AG08395 (cell line): Measurements from ENCODE around the gene ERVV-1.
"Not testable (repeated sequence)": the region's sequence is repeated elsewhere in the genome, so short reads cannot be mapped to it uniquely, and the experiment has no call there.

Experiments
- DNase-seq: peaks from one replicate; pipeline ENCODE4 v3.0.0; 2012; ENCODE audit warnings: mixed read lengths, low spot score

ERVV-1 gene, protein sequence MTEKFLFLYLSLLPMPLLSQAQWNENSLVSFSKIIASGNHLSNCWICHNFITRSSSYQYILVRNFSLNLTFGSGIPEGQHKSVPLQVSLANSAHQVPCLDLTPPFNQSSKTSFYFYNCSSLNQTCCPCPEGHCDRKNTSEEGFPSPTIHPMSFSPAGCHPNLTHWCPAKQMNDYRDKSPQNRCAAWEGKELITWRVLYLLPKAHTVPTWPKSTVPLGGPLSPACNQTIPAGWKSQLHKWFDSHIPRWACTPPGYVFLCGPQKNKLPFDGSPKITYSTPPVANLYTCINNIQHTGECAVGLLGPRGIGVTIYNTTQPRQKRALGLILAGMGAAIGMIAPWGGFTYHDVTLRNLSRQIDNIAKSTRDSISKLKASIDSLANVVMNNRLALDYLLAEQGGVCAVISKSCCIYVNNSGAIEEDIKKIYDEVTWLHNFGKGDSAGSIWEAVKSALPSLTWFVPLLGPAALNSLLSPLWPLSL

DNA sequence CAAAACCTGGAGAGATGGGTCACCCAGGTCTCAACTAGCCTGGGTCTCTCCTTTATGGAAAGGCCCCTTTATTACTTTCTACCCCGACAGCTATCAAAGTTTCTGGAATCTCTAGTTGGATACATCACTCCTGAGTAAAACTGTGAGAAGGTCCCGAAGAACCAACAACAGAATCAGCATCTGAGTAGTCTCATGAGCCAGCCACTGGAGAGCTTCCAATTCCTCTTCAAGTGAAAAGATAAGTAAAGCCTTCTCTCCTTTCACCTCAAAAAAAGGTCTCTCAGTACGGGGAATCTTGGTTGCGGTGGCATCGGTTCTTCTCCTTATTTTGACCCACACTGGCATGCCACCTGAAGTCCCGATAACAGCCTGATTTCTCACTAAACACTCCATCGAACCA lies at the start of gene ERVV-1:
ERVV-1 (plus strand) TSS at position 301 of the 400 bp plus-strand sequence. CDS start 170 bp downstream, outside the sequence.
- no peak for DNase-seq

DNA sequence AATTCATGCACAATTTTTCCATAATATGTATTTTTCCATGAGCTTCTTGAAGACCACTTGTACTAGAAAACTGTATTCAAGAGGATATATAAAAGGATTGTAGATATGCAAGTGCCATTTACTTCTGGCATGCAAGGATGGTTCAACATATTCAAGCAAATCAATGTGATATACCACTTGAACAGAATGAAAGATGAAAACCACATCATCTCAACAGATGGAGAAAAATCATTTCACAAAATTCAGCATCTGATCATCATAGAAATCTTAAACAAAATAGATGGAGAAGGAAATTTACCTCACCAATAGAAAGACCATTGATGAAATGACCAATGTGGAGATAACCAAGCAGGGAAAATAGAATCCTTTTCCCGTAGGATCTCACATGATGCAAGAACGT lies 45.9 kb upstream of the ERVV-1 start:
- no peak for DNase-seq

- DNase-seq: no peak
Measured at GRCh38 chr19:52981329-52981728, 32.4 kb upstream of the ERVV-1 start.

DNA sequence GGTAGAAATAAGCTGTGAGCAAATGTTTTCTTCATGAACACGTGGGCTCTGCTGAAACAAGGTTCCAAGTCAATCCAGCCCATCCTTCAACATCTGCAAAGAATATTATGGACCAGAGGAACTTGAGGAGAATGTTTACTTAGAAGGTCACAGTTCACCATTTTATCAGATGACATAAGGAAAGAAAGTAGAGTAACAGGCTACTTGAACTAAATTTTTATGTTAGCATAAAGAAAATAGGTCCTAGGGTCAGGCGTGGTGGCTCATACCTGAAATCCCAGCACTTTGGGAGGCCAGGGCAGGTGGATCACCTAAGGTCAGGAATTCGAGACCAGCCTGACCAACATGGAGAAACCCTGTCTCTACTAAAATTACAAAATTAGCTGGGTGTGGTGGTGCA lies 30.6 kb upstream of the ERVV-1 start:
- DNase-seq: not testable (repeated sequence)

DNA sequence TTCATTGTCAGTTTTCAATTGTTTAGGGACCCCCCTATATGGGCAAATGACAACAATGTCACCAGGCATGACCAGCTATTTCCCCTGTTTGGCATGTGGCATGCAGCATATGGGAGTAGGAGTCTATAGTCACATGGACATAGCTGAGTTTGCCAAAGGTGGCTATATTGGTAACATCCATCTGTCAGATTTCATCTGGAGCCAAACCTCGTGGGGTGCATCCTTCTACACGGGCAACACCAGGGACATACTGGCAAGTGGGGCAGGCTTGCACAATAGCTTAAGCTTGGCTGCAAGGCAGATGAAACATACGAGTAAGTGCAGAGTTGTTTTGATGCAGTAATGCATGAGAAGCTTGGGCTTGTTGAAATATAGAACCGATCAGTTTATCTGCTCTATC lies 26.5 kb upstream of the ERVV-1 start:
- DNase-seq: no peak

- no peak for DNase-seq
Measured at GRCh38 chr19:52988506-52988905, 25.2 kb upstream of the ERVV-1 start.

GRCh38 chr19:52990759-52991418 lies 22.8 kb upstream of the ERVV-1 start:
- DNase-seq: no peak

- DNase-seq: peak; percentile 66
Measured at GRCh38 chr19:52991484-52991883, 22.2 kb upstream of the ERVV-1 start.

GRCh38 chr19:52992109-52993004 lies 21.4 kb upstream of the ERVV-1 start:
- no peak for DNase-seq

DNA sequence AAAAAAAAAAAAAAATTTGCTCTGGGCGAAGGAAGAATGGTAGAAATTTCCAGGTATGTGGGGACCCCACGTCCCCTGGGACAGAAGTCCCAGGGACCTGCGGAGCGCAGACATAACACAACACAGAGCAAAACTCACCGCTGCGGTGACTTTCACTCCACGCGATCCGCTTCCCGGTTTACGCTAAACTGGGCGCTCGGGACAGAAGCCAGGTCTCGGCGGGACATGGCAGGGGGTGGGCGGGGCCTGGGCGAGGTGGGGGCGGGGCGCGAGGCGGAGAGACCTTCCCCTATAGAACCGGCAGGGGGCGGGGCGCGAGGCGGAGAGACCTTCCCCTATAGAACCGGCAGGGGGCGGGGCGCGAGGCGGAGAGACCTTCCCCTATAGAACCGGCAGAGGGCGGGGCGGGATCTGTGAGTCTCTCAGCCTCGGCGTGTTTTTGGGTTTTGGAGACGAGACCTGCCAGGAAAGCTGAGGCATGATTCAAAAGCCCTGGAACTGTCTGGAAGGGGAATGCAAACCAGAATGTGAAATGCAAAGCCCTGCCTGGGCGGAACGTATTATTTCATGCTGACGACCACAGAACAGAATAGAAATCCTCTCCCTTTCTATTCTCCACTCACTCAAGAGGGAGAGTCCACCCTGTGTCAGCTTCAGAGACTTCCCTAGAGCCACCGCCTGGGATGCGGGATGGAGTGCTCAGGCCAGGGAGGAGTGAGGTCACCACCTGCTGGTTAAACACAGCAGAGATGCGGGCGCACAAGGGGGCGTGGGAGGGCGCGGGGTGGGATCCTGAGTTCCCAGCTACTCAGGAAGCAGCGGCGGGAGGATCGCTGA lies 20.2 kb upstream of the ERVV-1 start:
- peak; percentile 76 for DNase-seq

- DNase-seq: no peak
Measured at GRCh38 chr19:52995711-52996110, 18.0 kb upstream of the ERVV-1 start.

- DNase-seq: no peak
Measured at GRCh38 chr19:52997975-52998374, 15.7 kb upstream of the ERVV-1 start.

GRCh38 chr19:53002479-53002878 lies 11.2 kb upstream of the ERVV-1 start:
- DNase-seq: no peak

DNA sequence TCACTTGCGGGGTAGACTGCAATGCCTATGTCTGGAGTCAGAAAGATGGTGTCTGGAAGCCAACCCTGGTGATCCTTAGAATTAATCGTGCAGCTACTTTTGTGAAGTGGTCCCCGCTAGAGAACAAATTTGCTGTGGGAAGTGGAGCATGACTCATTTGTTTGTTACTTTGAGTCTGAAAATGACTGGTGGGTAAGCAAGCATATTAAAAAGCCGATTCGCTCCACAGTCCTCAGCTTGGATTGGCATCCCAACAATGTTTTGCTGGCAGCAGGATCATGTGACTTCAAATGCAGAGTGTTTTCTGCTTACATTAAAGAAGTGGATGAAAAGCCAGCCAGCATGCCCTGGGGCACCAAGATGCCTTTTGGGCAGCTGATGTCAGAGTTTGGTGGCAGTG lies 9.5 kb upstream of the ERVV-1 start:
- DNase-seq: no peak

GRCh38 chr19:53007200-53007599 lies 6.5 kb upstream of the ERVV-1 start:
- DNase-seq: no peak

- DNase-seq: no peak
Measured at GRCh38 chr19:53007606-53008005, 6.1 kb upstream of the ERVV-1 start.

DNA sequence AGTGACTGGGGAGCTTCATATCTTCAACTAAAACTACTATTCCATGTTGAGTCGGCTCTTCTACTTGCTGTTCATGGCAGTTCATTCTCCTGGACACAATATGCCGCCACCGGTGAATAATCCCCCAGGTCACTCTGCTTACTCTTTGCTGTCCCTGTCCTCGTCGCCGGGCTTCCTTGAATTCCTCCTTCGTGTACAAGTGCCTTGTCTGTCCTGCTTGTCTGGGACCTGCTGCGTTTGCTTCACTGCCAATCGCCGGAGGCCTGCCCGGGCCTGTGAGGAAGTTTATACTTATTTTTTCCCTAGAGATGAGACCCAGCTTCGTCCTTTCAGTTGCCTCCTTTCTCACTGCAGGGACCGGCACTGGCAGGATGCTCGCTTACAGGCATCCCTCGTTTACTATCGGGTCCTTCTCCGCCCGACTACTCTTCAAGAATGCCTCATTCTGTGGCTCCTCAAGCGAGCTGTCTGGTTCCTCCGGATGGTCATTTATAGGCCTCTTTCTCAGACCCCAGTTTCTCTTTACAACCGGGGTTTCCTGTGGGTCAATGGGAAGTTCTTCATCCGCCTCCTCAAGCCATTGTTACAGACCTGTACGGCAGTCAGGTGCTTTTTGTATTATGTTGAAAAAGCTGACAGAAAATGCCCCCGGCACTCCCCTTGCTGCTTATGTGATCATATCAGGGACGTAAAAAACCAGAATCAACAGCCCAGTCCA lies 5.5 kb upstream of the ERVV-1 start:
- DNase-seq: no peak

- no peak for DNase-seq
Measured at GRCh38 chr19:53010494-53010893, 3.2 kb upstream of the ERVV-1 start.

DNA sequence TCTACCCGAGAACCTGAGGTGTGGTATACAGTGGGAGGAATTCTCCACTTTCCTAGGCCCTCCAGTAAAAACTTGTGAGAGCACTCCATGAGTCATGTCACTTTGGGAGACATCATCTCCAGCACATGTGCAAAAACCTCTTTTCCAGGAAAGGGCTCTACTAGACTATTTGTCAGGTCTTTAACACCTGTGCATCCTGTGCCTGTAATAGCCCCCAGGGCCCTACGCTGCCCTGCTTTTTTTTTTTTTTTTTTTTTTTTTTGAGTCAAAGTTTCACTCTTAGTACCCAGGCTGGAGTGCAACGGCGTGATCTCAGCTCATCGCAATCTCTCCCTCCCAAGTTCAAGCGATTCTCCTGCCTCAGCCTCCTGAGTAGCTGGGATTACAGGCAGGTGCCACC lies 1.7 kb upstream of the ERVV-1 start:
- DNase-seq: no peak

DNA sequence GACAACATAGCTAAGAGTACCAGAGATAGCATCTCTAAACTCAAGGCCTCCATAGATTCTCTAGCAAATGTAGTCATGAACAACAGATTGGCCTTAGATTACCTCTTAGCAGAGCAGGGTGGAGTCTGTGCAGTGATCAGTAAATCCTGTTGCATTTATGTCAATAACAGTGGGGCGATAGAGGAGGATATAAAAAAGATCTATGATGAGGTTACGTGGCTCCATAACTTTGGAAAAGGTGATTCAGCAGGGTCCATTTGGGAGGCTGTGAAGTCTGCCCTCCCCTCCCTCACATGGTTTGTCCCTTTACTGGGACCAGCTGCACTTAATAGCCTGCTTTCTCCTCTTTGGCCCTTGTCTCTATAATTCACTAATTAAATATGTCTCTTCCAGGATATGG lies 1.4 kb downstream of the ERVV-1 start:
- DNase-seq: no peak

DNA sequence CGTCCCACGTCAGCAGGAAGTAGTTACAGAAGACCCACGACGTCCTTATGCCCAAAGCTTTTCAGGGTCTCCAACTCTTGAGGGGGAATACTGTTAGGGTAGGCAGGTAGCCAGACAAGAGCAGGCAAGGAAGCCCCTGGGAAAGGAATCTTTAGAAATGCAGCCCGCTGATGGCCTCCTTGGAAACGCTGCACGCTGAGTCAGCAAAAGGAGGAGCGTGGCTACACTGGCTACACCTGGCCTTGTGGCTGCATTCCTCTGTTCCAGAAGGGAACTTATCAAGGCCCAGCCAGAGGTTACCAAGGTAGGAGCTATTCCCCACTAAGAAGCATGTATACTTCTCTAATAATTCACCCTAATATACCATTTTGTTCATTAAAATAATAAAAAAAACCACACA lies 2.0 kb downstream of the ERVV-1 start:
- DNase-seq: no peak
